ENCODE results near the gene RPS4Y1.
"Not testable (repeated sequence)": the region's sequence is repeated elsewhere in the genome, so short reads cannot be mapped to it uniquely, and the experiment has no call there.

- not testable (repeated sequence) for TF ChIP-seq CTCF (IDR thresholded peaks at IDR 0.05; ENCODE audit: low read length); EZH2 (IDR thresholded peaks at IDR 0.05; ENCODE audit: borderline replicate concordance, low read length)
Measured at GRCh38 chrY:2872234-2872633, 30.8 kb downstream of the RPS4Y1 start.
